HG02623 (cell line): ENCODE data around the gene SELENOF.
"Not testable (repeated sequence)": the region's sequence is repeated elsewhere in the genome, so short reads cannot be mapped to it uniquely, and the experiment has no call there.

ENCODE experiments used
- ATAC-seq: cut with Tn5 transposase; IDR thresholded peaks from one replicate; pipeline ENCODE4 v1.9.1; 2021; ENCODE audit warnings: moderate library complexity; ENCODE audit not compliant: unreplicated experiment

The SELENOF gene

DNA sequence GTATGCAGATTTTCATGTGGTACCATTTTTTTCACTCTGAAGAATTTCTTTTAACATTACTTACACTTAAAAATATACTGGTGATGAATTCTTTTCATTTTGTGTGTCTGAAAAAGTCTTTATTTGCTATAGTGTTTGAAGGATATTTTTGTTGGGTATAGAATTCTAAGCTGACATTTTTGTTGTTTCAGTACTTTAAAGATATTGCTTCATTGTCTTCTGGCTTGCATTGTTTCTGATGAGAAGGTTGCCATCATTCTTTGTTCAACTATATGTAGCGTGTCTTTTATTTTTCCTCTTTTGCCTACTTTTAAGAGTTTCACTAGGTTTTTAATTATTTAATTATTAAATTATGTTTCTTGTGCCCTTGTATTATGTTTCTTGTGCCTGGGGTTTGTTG, 8.5 kb upstream of the SELENOF start:
- ATAC-seq: no peak

DNA sequence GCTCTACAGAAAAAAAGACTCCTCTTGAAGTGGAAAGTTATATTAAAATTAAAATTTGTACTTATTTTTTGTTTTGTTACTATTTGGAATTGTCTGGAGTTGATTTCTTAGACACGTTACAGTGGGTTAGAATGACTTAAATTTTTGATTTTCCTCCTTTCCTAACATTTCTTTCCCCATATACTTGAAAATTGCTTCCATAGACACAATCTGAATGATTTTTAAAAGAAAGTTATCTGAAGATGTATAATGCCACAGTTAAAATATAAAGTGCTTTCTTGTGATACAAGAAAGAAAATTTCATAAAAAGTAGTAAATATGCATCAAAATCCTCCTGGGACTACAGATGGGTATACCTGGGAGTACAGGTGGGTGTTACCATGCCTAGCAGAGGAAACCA, 2.8 kb upstream of the SELENOF start:
- ATAC-seq: no peak

DNA sequence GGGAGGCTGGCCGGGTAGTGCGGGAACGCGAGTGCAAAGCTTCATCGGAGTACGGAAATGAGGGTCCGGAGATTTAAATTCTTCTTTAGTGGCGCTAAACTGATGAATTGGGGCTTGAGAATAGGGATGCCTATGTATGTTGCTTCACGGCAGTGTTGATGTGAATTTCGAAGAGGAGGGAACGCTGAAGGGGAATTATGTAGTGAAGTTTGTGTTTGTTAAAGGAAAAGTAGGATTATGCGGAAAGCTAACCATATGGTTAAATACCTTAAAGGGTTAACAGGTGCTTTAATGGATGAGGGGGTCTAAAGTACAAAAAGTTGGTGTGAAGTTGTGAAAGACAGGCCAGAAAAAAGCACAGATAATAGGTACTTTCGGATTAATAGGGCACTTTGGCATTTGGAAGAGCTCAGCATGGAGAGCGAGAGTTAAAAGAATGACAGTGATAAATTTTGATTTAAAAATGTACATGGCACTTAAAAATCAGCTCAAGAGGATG, 1.9 kb upstream of the SELENOF start:
- no peak for ATAC-seq

DNA sequence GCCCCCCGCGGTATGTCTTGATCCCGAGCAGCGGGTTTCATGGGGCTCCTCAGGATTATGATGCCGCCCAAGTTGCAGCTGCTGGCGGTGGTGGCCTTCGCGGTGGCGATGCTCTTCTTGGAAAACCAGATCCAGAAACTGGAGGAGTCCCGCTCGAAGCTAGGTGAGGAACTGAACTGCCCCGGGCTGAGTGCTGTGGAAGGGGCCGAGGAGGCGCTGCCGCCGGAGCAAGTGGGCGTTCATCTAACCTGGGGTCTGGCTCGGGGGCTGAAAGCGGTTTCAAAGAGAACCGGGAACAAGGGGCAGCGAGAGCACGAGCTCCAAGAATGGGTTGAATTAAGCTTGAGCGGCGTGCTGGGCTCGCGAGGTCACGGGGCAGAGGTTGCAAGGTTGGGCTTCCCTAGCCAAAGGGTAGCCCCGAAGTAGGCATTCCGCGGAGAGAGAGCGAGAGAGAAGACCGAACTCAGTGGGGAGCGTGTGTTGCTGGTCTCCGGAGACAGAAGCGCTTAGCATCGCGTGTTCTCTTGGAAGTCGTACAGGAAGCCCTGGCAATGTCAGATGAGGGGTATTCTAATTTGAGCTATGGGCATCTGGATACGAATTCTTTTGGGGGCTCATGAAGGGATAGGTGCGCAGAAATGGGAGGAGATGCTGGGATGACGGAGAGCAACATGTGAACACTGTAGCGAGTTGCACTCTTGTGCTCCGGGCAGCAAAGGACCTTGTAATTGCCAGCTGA, 1.2 kb upstream of the SELENOF start:
- peak; percentile 17 for ATAC-seq

DNA sequence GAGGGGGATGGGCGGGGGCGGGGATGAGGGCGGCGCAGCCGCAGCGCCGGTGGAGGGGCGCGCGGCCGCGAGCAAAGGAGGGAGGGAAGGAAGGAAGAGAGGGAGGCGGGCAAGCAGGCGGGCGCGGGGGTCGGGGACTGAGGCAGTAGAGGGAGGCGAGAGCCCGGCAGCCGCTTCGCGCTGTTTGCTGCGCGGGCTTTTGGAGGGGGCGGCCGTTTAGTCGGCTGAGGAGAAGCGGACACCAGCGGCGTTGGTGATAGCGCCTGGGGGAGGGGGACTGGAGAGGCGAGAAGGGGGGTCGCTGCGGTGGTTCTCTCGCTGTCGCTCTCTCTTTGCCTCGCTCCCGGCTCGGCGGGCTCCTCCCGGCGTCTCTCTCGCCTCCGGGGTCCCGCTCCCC, 673 bp upstream of the SELENOF start, which contains the start of gene HS2ST1:
TSS of gene HS2ST1 (plus strand) at position 35 of the 397 bp plus-strand sequence.
- no peak for ATAC-seq

DNA sequence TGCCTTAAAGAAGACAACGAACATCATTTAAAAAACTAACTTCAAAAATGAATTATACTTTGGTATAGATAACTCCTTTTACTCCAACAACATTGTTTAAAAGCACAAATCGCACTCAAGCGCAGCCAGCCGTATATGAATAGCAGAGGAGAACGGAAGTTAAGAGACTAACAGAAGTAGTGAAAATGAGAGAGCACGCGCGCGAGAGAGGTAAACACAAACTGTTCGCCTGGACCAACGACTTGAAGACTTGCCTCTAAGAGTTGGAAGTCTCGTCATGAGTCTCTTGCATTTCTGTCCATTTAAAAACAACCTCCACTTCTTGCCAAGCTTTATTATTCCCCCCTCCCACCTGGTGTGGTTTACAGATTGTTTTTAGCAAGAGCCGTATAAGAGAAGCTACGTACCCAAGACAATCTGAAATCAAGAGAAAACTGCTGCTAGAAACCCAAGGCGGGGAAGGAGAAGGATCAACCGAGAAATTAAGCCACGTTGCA, 479 bp downstream of the SELENOF start:
- no peak for ATAC-seq

DNA sequence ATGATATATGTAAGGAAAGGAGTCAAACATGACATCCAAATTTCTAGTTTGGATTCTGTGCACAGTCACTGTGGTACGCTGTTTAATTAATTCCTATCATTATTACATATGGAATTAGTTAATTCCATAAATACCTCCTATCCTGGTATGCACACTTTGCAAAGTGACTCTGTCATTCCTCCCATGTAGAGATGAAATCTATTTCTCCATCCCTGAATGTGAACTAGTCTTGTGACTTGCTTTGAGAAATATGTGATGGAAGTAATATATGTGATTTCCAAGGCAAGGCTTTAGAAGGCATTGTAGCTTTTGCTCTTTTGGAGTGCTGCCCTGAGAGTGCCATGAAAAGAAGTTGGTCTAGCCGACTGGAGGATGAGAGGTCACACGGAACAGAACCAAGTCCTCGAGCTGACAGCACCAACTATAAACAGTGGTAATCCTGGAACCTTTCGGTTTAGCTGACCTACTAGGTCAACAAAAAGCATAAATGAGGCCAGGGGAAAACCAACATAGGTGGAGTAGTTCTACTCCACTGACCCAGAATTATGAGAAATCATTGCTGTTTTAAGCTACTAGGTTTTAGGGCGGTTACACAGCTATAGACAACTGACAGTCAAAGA, 1.5 kb downstream of the SELENOF start:
- no peak for ATAC-seq

DNA sequence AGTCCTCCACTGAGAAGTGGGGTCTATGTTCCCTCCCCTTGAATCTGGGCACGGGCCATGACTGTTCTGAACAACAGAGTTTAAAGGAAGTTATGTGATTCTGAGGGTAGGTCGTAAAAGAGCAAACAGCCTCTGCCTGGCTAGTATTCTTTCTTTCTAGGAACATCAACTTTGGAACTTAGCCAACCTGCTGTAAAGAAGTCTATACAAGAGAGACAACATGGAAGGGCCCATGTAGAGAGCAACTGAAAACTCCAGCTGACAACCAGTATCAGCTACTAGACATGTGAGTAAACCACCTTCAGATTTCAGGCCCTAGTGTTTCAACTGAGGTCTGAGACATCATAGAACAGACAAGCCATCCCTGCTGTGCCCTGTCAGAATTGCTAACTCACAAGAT, 7.5 kb downstream of the SELENOF start:
- no peak for ATAC-seq

DNA sequence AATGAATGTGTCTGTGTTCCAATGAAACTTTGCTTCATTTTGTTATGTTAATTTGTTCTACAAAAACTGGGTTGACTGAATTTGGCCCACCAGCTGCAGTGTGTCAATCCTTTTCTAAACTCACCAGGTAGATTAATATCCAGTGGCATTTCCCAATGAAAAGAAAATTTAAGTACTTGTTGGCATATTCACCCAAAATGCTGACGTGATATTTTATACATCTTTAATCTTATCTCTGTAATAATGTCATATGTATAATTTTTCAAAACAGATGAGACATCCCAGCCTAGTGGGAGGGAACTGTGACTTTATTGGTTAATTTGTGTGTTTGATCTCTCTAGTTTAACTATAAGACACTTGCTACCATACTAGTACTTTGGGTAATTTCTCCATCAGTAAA, 8.1 kb downstream of the SELENOF start:
- no peak for ATAC-seq

DNA sequence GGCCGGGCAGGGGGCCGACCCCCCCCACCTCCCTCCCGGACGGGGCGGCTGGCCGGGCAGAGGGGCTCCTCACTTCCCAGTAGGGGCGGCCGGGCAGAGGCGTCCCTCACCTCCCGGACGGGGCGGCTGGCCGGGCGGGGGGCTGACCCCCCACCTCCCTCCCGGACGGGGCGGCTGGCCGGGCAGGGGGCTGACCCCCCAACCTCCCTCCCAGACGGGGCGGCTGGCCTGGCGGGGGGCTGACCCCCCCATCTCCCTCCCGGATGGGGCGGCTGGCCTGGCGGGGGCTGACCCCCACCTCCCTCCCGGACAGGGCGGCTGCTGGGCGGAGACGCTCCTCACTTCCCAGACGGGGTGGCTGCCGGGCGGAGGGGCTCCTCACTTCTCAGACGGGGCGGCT, 14.5 kb downstream of the SELENOF start:
- not testable (repeated sequence) for ATAC-seq

DNA sequence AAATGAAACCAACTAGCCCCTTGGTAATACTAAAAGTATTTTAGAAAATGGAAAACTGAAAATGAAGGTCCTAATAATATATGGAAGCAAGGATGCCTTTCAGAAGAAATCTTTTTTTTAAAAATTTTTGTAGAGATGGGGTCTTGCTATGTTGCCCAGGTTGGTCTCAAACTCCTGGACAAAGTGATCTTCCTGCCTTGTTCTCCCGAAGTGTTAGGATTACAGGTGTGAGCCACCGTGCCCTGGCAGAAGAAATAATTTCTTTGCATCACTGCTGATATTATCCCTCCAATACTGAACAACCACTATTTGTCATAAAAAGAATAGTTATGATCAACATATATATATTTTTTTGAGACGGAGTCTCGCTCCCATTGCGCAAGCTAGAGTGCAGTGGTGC, 25.6 kb downstream of the SELENOF start:
- ATAC-seq: no peak

DNA sequence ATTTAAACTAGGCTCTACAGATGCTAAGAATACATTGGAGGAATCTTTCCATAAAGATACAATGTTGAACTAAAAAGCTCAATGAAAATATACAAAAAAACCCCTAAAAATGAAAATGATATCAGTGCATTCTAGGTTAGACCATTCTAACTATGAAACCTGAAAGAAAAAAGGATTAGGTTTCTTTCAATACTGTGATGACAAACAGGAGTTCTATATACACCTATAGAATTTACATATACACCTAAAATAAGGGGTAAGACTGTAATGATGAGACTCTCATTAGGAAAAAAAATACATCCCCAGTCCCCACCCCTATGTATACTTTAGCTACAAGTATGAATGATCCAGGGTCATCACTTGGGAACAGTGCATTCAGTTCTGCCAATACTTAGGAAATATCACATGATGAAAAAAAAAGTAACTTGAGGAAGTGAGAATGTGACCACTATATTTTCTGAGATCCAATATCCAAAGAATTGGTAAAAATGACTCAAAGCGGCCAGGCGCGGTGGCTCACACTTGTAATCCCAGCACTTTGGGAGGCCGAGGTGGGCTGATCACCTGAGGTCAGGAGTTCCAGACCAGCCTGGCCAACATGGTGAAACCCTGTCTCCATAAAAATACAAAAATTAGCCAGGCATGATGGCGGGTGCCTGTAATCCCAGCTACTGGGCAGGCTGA, 26.3 kb downstream of the SELENOF start:
- ATAC-seq: no peak

DNA sequence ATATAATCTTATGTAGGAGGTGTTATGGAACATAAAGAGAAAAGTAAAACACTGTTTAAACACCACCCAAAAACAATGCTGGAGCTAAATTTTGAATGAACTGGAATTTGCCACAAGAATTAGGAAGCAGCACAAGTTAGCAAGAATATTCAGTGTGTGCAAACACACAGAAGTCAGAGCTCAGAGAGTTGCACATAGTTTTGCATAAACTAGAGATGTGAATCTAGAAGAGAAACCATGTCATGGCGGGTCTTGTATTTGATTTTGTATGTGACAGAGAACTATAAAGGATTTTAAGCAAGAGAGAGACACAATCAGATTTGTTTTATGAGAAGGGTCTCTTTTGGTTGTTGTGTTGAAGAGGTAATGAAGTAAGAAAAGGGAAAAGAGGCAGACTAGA, 38.2 kb downstream of the SELENOF start:
- no peak for ATAC-seq

DNA sequence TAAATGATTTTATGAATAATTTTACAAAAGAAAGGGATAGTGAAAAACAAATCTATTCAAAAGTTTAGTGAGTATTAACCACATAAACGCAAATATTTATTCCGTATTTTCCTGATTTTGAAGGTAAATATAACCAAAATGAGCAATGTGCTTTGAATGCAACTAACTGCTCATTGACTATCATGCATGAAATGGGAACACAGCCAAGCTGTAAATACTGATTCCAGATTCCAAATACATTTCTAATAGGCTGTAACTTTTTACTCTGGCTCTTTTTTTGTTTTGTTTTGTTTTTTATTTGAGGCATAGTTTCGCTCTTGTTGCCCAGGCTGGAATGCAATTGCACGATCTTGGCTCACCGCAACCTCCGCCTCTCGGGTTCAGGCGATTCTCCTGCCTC, 41.8 kb downstream of the SELENOF start:
- ATAC-seq: no peak

DNA sequence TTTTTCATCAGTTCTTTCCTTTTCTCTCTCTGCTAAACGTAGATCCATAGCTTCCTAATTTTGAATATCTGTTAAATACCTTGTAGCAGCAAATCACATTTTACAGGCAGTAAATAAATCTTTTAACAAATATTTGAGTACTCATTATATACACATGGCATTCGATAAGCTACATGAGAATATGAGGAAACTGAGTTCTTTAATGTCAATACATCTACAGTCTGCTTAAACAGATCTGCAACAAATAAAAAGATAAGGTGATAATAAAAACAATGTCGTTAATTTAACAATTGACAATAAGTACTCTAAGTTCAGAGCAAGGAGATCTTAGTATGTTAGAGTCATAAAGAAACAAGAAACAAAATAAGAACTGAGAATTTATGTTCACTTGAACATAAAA, 42.9 kb downstream of the SELENOF start:
- no peak for ATAC-seq

DNA sequence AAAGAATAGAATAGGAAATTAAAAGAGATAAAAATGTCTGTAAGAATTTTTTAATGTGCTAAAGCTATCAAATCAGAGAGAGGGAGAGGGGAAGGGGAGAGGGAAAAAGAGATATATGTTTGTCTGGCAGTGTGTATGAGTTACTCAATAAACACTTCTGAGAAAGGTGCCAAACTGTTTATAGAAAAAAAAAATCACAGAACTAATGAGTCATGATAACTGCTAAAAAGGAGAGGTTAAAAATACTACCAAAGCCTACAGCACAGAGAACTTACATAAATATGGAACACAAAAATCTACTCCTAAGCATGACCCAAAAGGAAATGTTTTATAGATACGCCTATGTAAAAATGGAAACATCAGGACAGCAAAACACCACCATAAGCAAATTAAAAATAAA, 45.4 kb downstream of the SELENOF start:
- ATAC-seq: no peak

DNA sequence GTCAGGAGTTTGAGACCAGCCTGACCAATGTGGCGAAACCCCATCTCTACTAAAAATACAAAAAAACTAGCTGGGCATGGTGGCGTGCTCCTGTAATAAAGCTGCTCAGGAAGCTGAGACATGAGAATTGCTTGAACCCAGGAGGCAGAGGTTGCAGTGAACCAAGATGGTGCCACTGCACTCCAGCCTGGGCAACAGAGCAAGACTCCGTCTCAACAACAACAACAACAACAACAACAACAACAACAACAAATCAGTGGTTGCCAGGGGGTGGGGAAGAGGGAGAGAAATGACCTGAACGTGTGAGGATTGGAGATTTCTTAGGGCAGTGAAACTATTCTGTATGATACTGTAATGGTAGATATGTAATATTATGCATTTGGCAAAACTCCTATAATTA, 46.6 kb downstream of the SELENOF start:
- ATAC-seq: not testable (repeated sequence)

DNA sequence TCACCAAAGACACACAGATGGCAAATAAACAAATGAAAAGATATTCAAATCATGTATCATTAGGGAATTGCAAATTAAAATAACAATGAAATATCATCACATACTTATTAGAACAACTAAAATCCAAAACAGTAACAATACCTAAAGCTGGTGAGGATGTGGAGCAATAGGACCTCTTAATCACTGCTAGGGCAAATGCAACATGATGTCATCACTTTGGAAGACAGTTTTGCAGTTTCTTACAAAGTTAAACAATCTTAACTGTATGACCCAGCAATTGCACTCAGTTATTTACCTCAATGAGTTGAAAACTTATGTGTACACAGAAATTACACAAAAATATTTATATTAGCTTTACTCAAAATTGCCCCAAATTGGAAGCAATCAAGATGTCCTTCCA, 47.3 kb downstream of the SELENOF start:
- ATAC-seq: no peak

DNA sequence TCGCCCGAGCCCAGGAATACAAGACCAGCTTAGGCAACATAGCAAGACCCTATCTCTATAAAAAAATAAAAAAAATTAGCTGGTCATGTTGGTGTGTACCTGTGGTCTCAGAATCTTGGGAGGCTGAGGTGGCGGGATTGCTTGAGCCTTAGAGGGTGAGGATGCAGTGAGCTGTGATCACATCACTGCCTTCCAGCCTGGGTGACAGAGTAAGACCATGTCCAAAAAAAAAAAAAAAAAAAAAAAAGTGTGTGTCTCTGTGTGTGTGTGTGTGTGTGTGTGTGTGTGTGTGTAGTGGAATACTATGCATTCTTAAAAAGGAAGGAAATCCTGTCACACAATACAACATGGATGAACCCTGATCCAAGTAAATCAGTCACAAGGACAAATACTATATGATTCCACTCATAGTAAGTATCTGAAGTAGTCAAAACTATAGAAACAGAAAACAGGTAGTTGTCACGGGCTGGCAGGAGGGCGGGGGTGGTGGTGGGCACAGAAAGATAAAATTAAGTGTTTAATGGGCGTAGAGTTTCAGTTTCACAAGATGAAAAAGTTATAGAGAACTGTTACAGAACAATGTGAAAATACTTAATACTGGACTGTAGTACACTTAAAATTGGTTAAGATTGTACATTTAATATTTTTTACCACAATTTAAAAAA, 47.8 kb downstream of the SELENOF start:
- peak; percentile 50 for ATAC-seq

DNA sequence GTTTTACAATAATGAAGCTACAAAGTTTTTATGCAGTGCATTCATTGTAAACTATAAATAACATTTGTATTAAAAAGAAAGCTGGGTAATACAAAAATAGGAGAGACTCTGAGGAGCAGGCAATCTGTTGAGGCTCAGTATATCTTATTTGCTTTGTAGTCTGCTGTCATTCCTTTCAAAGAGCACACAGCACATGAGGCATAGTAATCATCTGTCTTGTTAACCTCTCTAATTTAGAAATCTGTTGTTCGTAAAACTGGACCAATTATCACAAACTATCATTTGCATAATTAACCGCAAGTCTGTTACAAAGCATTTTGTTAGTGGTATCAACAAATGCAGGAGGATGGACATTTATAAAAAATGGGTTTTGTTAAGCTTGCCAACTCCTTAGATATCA, 51.0 kb downstream of the SELENOF start:
- no peak for ATAC-seq

DNA sequence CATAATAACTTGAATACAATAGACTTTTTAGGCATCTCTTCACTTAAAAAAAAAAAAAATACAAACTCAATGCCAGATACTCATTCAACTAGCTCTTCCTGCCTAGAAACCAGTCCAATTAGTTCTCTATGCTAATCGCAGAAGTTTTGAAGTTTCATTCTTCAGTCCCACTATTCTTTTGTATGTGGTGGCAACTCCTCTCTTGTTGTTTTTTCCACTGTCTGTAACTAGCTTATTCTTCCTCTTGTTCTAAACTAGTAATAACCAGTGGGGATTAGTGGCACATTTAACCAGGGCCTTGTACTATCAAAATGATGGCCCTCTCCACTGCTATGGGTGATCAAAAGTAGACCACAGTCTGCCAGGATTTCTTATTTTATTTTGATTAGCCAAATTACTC, 52.5 kb downstream of the SELENOF start:
- ATAC-seq: no peak
